BJ (cell line): ENCODE measurements around the gene RBM38. TPM values are rescaled to one million over a fixed set of nuclear protein-coding genes. Genes with fewer than 3 reads are reported as not detected.

Source experiments
- CTCF ChIA-PET: fragments of 350-600 bp; formaldehyde crosslinking; extraction: SDS; loops from one replicate; lab custom pipeline; 2021; ENCODE audit warnings: antibody characterized with exemption, inconsistent platforms; lab: Yijun Ruan, JAX
- POLR2A ChIA-PET: fragments of 300-600 bp; sonication (Branson Sonifier 250); formaldehyde crosslinking; extraction: SDS; loops from one replicate; lab custom pipeline; 2021; ENCODE audit warnings: antibody characterized with exemption; lab: Charles Lee
- DNase-seq: peaks from one replicate; pipeline ENCODE4 v3.0.0-alpha.2; 2011; ENCODE audit warnings: low read depth
- H3K27me3 ChIP-seq: 2 replicates; pipeline ENCODE4 v1.6.0; 2011; ENCODE audit warnings: low read length; ENCODE audit not compliant: control insufficient read depth, insufficient read depth
- H3K36me3 ChIP-seq: 2 replicates; pipeline ENCODE4 v1.5.1; 2011; ENCODE audit warnings: low read length; ENCODE audit not compliant: control insufficient read depth, insufficient read depth
- H3K4me3 ChIP-seq: 2 replicates; pipeline ENCODE4 v1.5.1; 2011; ENCODE audit warnings: low read depth, mild to moderate bottlenecking, control low read depth, low read length
- CTCF ChIP-seq: IDR thresholded peaks from 2 replicates; pipeline ENCODE4 v1.5.1; 2011; ENCODE audit warnings: low read depth, mild to moderate bottlenecking, control low read depth, inconsistent platforms, low read length, moderate library complexity; ENCODE audit not compliant: insufficient read depth
- polyA plus RNA-seq: library from polyadenylated mRNA; depleted of rRNA; stranded (reverse); fragments of >200 nt; gene quantifications from 2 replicates; pipeline ENCODE4 v1.2.3, GENCODE V29; 2011

The RBM38 gene
- polyA plus RNA-seq, 1 experiment = 5.2 TPM

GRCh38 chr20:57372157-57372556 is 19.0 kb upstream of the RBM38 start:
- DNase-seq = no peak
- ChIA-PET CTCF (no interaction called here), POLR2A (no interaction called here)
- Histone ChIP-seq H3K27me3 (no peaks in the 10 kb centered on the region), H3K36me3 (peaks cover 36% of the 10 kb centered on the region), H3K4me3 (no peak overlapping the region)
- no peak for TF ChIP-seq CTCF

GRCh38 chr20:57372581-57373350 is 18.4 kb upstream of the RBM38 start:
- peaks cover 36% of the 10 kb centered on the region for H3K36me3 ChIP-seq
- no peak for DNase-seq
- no peaks in the 10 kb centered on the region for H3K27me3 ChIP-seq
- TF ChIP-seq CTCF = no peak
- POLR2A ChIA-PET = no interaction called here
- no peak overlapping the region for H3K4me3 ChIP-seq
- CTCF ChIA-PET = interaction anchor here (1.5 kb wide), 1 partner anchor 10 kb away, joined by 5 read pairs; no protein-coding TSS in a partner anchor

GRCh38 chr20:57374343-57374930 is 16.8 kb upstream of the RBM38 start:
- ChIA-PET CTCF (interaction anchor here (1.5 to 2.6 kb wide), 2 partner anchors 9 to 124 kb away, joined by 5 to 8 read pairs; no protein-coding TSS in a partner anchor), POLR2A (no interaction called here)
- no peak for TF ChIP-seq CTCF
- Histone ChIP-seq H3K36me3 (peaks cover 32% of the 10 kb centered on the region), H3K27me3 (no peaks in the 10 kb centered on the region), H3K4me3 (no peak overlapping the region)
- DNase-seq = no peak

GRCh38 chr20:57374931-57375651 is 16.1 kb upstream of the RBM38 start:
- Histone ChIP-seq H3K27me3 (no peaks in the 10 kb centered on the region), H3K4me3 (no peak overlapping the region), H3K36me3 (peaks cover 29% of the 10 kb centered on the region)
- ChIA-PET POLR2A (no interaction called here), CTCF (interaction anchor here (0.8 to 2.6 kb wide), 3 partner anchors 16 to 124 kb away, joined by 3 to 8 read pairs (median 6); no protein-coding TSS in a partner anchor)
- TF ChIP-seq CTCF = no peak
- DNase-seq = no peak
